B cell (primary cell): ENCODE results near the gene FAM53B. TPM values are rescaled to one million over a fixed set of nuclear protein-coding genes. Genes with fewer than 3 reads are reported as not detected.

Experiments
- ATAC-seq: fragments of 200-7000 bp; cut with Tn5 transposase; one replicate; pipeline ENCODE4 v1.10.0; 2021; ENCODE audit warnings: low read depth, mild to moderate bottlenecking, moderate number of reproducible peaks, moderate library complexity
- CTCF ChIA-PET: fragments of 350-600 bp; sonication (Branson Sonifier 250); formaldehyde crosslinking; loops from one replicate; lab custom pipeline; 2021; ENCODE audit warnings: antibody characterized with exemption, inconsistent platforms; lab: Charles Lee
- POLR2A ChIA-PET: fragments of 350-600 bp; sonication (Branson Sonifier 250); formaldehyde crosslinking; loops from one replicate; lab custom pipeline; 2021; ENCODE audit warnings: antibody characterized with exemption; lab: Charles Lee
- DNase-seq: peaks from one replicate; pipeline ENCODE4 v3.0.0; 2013
- H2AFZ ChIP-seq: 2 replicates; pipeline ENCODE4 v1.6.1; 2012; ENCODE audit warnings: mild to moderate bottlenecking, low read depth, low read length; ENCODE audit not compliant: insufficient read depth, poor library complexity, severe bottlenecking
- H3K27ac ChIP-seq, 2 donors: 1 replicate in 1 of 2; 2 replicates in 1 of 2; pipeline ENCODE4 v1.5.1; 2012 to 2013; ENCODE audit warnings: low read length in 2 of 2, mild to moderate bottlenecking in 2 of 2, moderate library complexity in 1 of 2
- H3K27me3 ChIP-seq, 4 experiments: fragments of 200-600 bp in 1 of 4; sonication (generic) in 1 of 4; replicated peaks in 1 of 4; 1 replicate in 2 of 4; 2 replicates in 2 of 4; pipeline versions ENCODE4 v1.6.1 to v1.7.0; 2013 to 2016; ENCODE audit warnings: low read length in 3 of 4, mild to moderate bottlenecking in 2 of 4, mixed read lengths in 1 of 4, moderate library complexity in 1 of 4; ENCODE audit not compliant: insufficient read depth in 4 of 4, control insufficient read depth in 3 of 4; ENCODE audit errors: control extremely low read depth in 1 of 4
- H3K36me3 ChIP-seq, 2 experiments: replicated peaks in 1 of 2; 1 replicate in 1 of 2; 2 replicates in 1 of 2; pipeline versions ENCODE4 v1.6.1 to v1.7.1; 2013; ENCODE audit warnings: low read length in 1 of 2; ENCODE audit not compliant: insufficient read depth in 2 of 2, control insufficient read depth in 1 of 2; ENCODE audit errors: control extremely low read depth in 1 of 2, extremely low read depth in 1 of 2
- H3K4me1 ChIP-seq, 2 donors: fragments of 200-600 bp in 1 of 2; sonication (generic) in 1 of 2; 1 replicate in 1 of 2; 2 replicates in 1 of 2; pipeline versions ENCODE4 v1.5.1 to v1.6.1; 2013 to 2017; ENCODE audit warnings: low read length in 2 of 2; ENCODE audit not compliant: control insufficient read depth in 2 of 2, insufficient read depth in 2 of 2
- H3K4me2 ChIP-seq: replicated peaks from 2 replicates; pipeline ENCODE3; 2012; ENCODE audit warnings: mild to moderate bottlenecking, low read depth, low read length; ENCODE audit not compliant: poor library complexity, severe bottlenecking
- H3K4me3 ChIP-seq, 5 experiments: fragments of 200-600 bp in 1 of 5; sonication (generic) in 1 of 5; 1 replicate in 3 of 5; 2 replicates in 2 of 5; pipeline versions ENCODE4 v1.5.1 to v1.7.0; 2011 to 2016; ENCODE audit warnings: low read length in 4 of 5, mild to moderate bottlenecking in 4 of 5, low read depth in 2 of 5, control low read depth in 1 of 5, moderate library complexity in 1 of 5; ENCODE audit not compliant: insufficient read depth in 1 of 5; ENCODE audit errors: control extremely low read depth in 1 of 5, extremely low read depth in 1 of 5
- H3K79me2 ChIP-seq: fragments of 200-600 bp; sonication (generic); one replicate; pipeline ENCODE4 v1.6.0; 2016; ENCODE audit warnings: low read length; ENCODE audit not compliant: control insufficient read depth, insufficient read depth
- H3K9ac ChIP-seq: fragments of 200-600 bp; sonication (generic); 2 replicates; pipeline ENCODE4 v1.6.1; 2017; ENCODE audit warnings: mild to moderate bottlenecking, low read length, moderate library complexity
- H3K9me3 ChIP-seq, 3 donors: one replicate each; pipeline versions ENCODE4 v1.6.1 to v1.7.1; 2013; ENCODE audit warnings: low read length in 2 of 3; ENCODE audit not compliant: control insufficient read depth in 2 of 3, insufficient read depth in 1 of 3; ENCODE audit errors: control extremely low read depth in 1 of 3
- H4K20me1 ChIP-seq: 2 replicates; pipeline ENCODE4 v1.6.0; 2012; ENCODE audit warnings: mild to moderate bottlenecking, low read length; ENCODE audit not compliant: insufficient read depth, control insufficient read depth, poor library complexity, severe bottlenecking
- H3K27ac Mint-ChIP-seq: one replicate; pipeline ENCODE4 v1.8.0; 2021; ENCODE audit warnings: mixed read lengths
- H3K27me3 Mint-ChIP-seq: one replicate; pipeline ENCODE4 v1.8.0; 2021; ENCODE audit warnings: mixed read lengths
- H3K4me1 Mint-ChIP-seq: one replicate; pipeline ENCODE4 v1.8.0; 2021; ENCODE audit warnings: mixed read lengths
- H3K4me3 Mint-ChIP-seq: one replicate; pipeline ENCODE4 v1.8.0; 2021; ENCODE audit warnings: mixed read lengths
- H3K9me3 Mint-ChIP-seq: one replicate; pipeline ENCODE4 v1.8.0; 2022; ENCODE audit warnings: mixed read lengths; ENCODE audit not compliant: insufficient read depth
- CTCF ChIP-seq: fragments of 200-600 bp; IDR thresholded peaks from one replicate; pipeline ENCODE4 v1.8.0; 2022; ENCODE audit warnings: antibody characterized with exemption, mild to moderate bottlenecking
- EZH2 ChIP-seq: IDR thresholded peaks from 2 replicates; pipeline ENCODE4 v1.6.1; 2012; ENCODE audit warnings: borderline replicate concordance, low read depth, mild to moderate bottlenecking, moderate library complexity, low read length; ENCODE audit not compliant: insufficient read depth, poor library complexity, severe bottlenecking
- WGBS: methylation state at CpG from one replicate; pipeline ENCODE4 v1.1.5; 2013; ENCODE audit warnings: missing lambda C conversion rate; ENCODE audit not compliant: insufficient coverage; 5-methylcytosine and 5-hydroxymethylcytosine counted together
- intact Hi-C: fragments of 100-400 bp; cut with micrococcal nuclease; formaldehyde crosslinking; loops from one replicate; pipeline ENCODE4 v1.10.0; 2022
- polyA plus RNA-seq: library from polyadenylated mRNA; depleted of rRNA; stranded (reverse); fragments of >200 nt; gene quantifications from 2 replicates; pipeline ENCODE4 v1.2.3, GENCODE V29; 2012
- total RNA-seq, 2 donors: library from RNA; stranded (reverse); fragments of 120-200 nt in 1 of 2; gene quantifications; 1 replicate in 1 of 2; 2 replicates in 1 of 2; pipeline versions ENCODE4 v1.2.3 to v1.2.4, GENCODE V29; 2013 to 2022

FAM53B gene
- total and polyA plus RNA-seq, 2 donors (not counting 1 experiment from before 2014, with no cell fraction given): 51.2 to 186 TPM

GRCh38 chr10:124792998-124793352 is 48.8 kb upstream of the FAM53B start:
- H3K9me3 Mint-ChIP-seq: no peaks in the 10 kb centered on the region
- H3K4me1 Mint-ChIP-seq: peaks cover 17% of the 10 kb centered on the region
- H2AFZ ChIP-seq: peak overlapping the region; percentile 92
- no peak for DNase-seq
- no peak overlapping the region for H3K4me2 ChIP-seq
- WGBS: 98% methylated on average over 8 of the region's 11 CpGs
- no peak overlapping the region for H3K9ac ChIP-seq
- no peaks in the 10 kb centered on the region for H3K27me3 ChIP-seq
- no peak for TF ChIP-seq EZH2
- no peak for TF ChIP-seq CTCF
- peak overlapping the region; percentile 81 for H3K27ac Mint-ChIP-seq
- H3K36me3 ChIP-seq: peaks cover 0 to 3% of the 10 kb centered on the region in 2 experiments
- peaks cover 25% of the 10 kb centered on the region for H3K79me2 ChIP-seq
- H3K4me1 ChIP-seq: peaks cover 4 to 10% of the 10 kb centered on the region in 2 donors
- H4K20me1 ChIP-seq: no peaks in the 10 kb centered on the region
- no peak for ATAC-seq
- H3K4me3 Mint-ChIP-seq: peak overlapping the region; percentile 100
- peak overlapping the region in 1 of 5 experiments; percentile 98 for H3K4me3 ChIP-seq
- CTCF ChIA-PET: no interaction called here
- POLR2A ChIA-PET: interaction anchor here (2.4 kb wide), 1 partner anchor 9 kb away, joined by 17 read pairs; the partner anchor contains the start of gene ABRAXAS2
- no peaks in the 10 kb centered on the region for H3K9me3 ChIP-seq
- intact Hi-C loops: loop anchor here (2.0 kb wide), 1 partner anchor 374 kb away; the partner anchor contains the start of gene OAT
- no peaks in the 10 kb centered on the region for H3K27me3 Mint-ChIP-seq
- H3K27ac ChIP-seq: no peak overlapping the region
